Suprapubic skin (tissue), 4 donors: ENCODE measurements around the gene EIF4E. TPM values are rescaled to one million over a fixed set of nuclear protein-coding genes. Genes with fewer than 3 reads are reported as not detected.

Experiments used
- DNase-seq, 2 donors: peaks; one replicate each; pipeline ENCODE4 v3.0.0-alpha.2; 2019; ENCODE audit warnings: low spot score in 2 of 2
- H3K27ac ChIP-seq: fragments of 200-600 bp; sonication (generic); one replicate; pipeline ENCODE4 v1.5.1; 2019
- H3K27me3 ChIP-seq: fragments of 200-600 bp; sonication (generic); one replicate; pipeline ENCODE4 v1.5.1; 2019
- H3K36me3 ChIP-seq: fragments of 200-600 bp; sonication (generic); one replicate; pipeline ENCODE4 v1.5.1; 2019
- H3K4me1 ChIP-seq: fragments of 200-600 bp; sonication (generic); one replicate; pipeline ENCODE4 v1.5.1; 2019
- H3K4me3 ChIP-seq: fragments of 200-600 bp; sonication (generic); one replicate; pipeline ENCODE4 v1.5.1; 2019; ENCODE audit warnings: mild to moderate bottlenecking
- H3K9me3 ChIP-seq: fragments of 200-600 bp; sonication (generic); one replicate; pipeline ENCODE4 v1.5.1; 2019
- CTCF ChIP-seq, 2 donors: fragments of 200-600 bp in 1 of 2; fragments of 450-650 bp in 1 of 2; sonication (generic) in 1 of 2; IDR thresholded peaks; one replicate each; pipeline ENCODE4 v1.5.1; 2016 to 2019; ENCODE audit warnings: antibody characterized with exemption in 2 of 2, mild to moderate bottlenecking in 1 of 2, moderate library complexity in 1 of 2
- EP300 ChIP-seq: sonication (generic); formaldehyde crosslinking; IDR thresholded peaks from one replicate; pipeline ENCODE4 v1.6.1; 2017; ENCODE audit warnings: antibody characterized with exemption
- POLR2A ChIP-seq, 2 donors: fragments of 450-650 bp; IDR thresholded peaks; one replicate each; pipeline ENCODE4 v1.6.1; 2017; ENCODE audit warnings: antibody characterized with exemption in 2 of 2, mild to moderate bottlenecking in 2 of 2, moderate library complexity in 2 of 2
- POLR2AphosphoS5 ChIP-seq, 3 donors: sonication (generic); formaldehyde crosslinking; IDR thresholded peaks; one replicate each; pipeline ENCODE4 v1.6.1; 2017; ENCODE audit warnings: antibody characterized with exemption in 3 of 3
- WGBS: methylation state at CpG from one replicate; pipeline ENCODE4 v1.1.5; 2018; 5-methylcytosine and 5-hydroxymethylcytosine counted together
- total RNA-seq, 4 donors: library from RNA; depleted of rRNA; stranded (reverse); fragments of >200 nt; gene quantifications; one replicate each; pipeline ENCODE4 v1.1.0, GENCODE V29; 2016

EIF4E gene
- total RNA-seq, 4 donors from 2014 or later, result 42.5 to 68.7 (median 54.6) TPM

- no peak for TF ChIP-seq CTCF (IDR thresholded peaks at IDR 0.05)
- TF ChIP-seq POLR2A (IDR thresholded peaks at IDR 0.05), result no peak
- TF ChIP-seq EP300, result no peak
- TF ChIP-seq POLR2AphosphoS5 (IDR thresholded peaks at IDR 0.05), result no peak
- Histone ChIP-seq H3K27ac (no peak overlapping the region), H3K4me1 (no peaks in the 10 kb centered on the region), H3K36me3 (no peaks in the 10 kb centered on the region), H3K4me3 (no peak overlapping the region), H3K27me3 (no peaks in the 10 kb centered on the region), H3K9me3 (no peaks in the 10 kb centered on the region)
- DNase-seq, result no peak
- 84% methylated on average over 3 of the region's 3 CpGs for WGBS
Measured at GRCh38 chr4:98967786-98968329, 38.9 kb upstream of the EIF4E start.

- H3K27me3 ChIP-seq, result no peaks in the 10 kb centered on the region
- H3K9me3 ChIP-seq, result no peaks in the 10 kb centered on the region
Measured at GRCh38 chr4:98966926-98967325, 38.0 kb upstream of the EIF4E start.

GRCh38 chr4:98963538-98964433, 34.9 kb upstream of the EIF4E start:
- Histone ChIP-seq H3K36me3 (no peaks in the 10 kb centered on the region), H3K27ac (no peak overlapping the region), H3K4me1 (no peaks in the 10 kb centered on the region)

More at GRCh38 chr4:98966926-98967325, 38.0 kb upstream of the EIF4E start:
- no peak for TF ChIP-seq CTCF (IDR thresholded peaks at IDR 0.05)
- no peak for TF ChIP-seq POLR2AphosphoS5 (IDR thresholded peaks at IDR 0.05)
- no peak for TF ChIP-seq POLR2A (IDR thresholded peaks at IDR 0.05)
- TF ChIP-seq EP300, result no peak
- Histone ChIP-seq H3K4me1 (no peaks in the 10 kb centered on the region), H3K27ac (no peak overlapping the region), H3K4me3 (no peak overlapping the region), H3K36me3 (no peaks in the 10 kb centered on the region)
- no peak for DNase-seq
- WGBS, result 94% methylated on average over 3 of the region's 3 CpGs

GRCh38 chr4:98961770-98962169, 32.8 kb upstream of the EIF4E start:
- Histone ChIP-seq H3K4me3 (no peak overlapping the region), H3K9me3 (no peaks in the 10 kb centered on the region), H3K4me1 (no peaks in the 10 kb centered on the region), H3K27ac (no peak overlapping the region), H3K36me3 (no peaks in the 10 kb centered on the region), H3K27me3 (no peaks in the 10 kb centered on the region)
- TF ChIP-seq EP300 (no peak), CTCF (IDR thresholded peaks at IDR 0.05) (no peak), POLR2AphosphoS5 (IDR thresholded peaks at IDR 0.05) (no peak), POLR2A (IDR thresholded peaks at IDR 0.05) (no peak)
- no peak for DNase-seq
- WGBS, result 90% methylated on average over 2 of the region's 2 CpGs

More at GRCh38 chr4:98963538-98964433, 34.9 kb upstream of the EIF4E start:
- no peaks in the 10 kb centered on the region for H3K27me3 ChIP-seq
- TF ChIP-seq EP300 (no peak), POLR2A (IDR thresholded peaks at IDR 0.05) (no peak), POLR2AphosphoS5 (IDR thresholded peaks at IDR 0.05) (no peak), CTCF (IDR thresholded peaks at IDR 0.05) (no peak)
- DNase-seq, result no peak
- H3K4me3 ChIP-seq, result no peak overlapping the region
- WGBS, result 58% methylated on average over 5 of the region's 5 CpGs
- no peaks in the 10 kb centered on the region for H3K9me3 ChIP-seq

- Histone ChIP-seq H3K27ac (no peak overlapping the region), H3K4me3 (no peak overlapping the region), H3K36me3 (no peaks in the 10 kb centered on the region), H3K27me3 (no peaks in the 10 kb centered on the region), H3K9me3 (no peaks in the 10 kb centered on the region), H3K4me1 (no peaks in the 10 kb centered on the region)
- no peak for DNase-seq
- 86% methylated on average over 2 of the region's 2 CpGs for WGBS
- TF ChIP-seq CTCF (IDR thresholded peaks at IDR 0.05), result no peak
- no peak for TF ChIP-seq POLR2A (IDR thresholded peaks at IDR 0.05)
- no peak for TF ChIP-seq EP300
- TF ChIP-seq POLR2AphosphoS5 (IDR thresholded peaks at IDR 0.05), result no peak
Measured at GRCh38 chr4:98959411-98959810, 30.5 kb upstream of the EIF4E start.
